Heart right ventricle (tissue), 16 donors: Measurements from ENCODE around the gene CASK. TPM values are rescaled to one million over a fixed set of nuclear protein-coding genes. Genes with fewer than 3 reads are reported as not detected.

Experiments
- ATAC-seq, 8 donors: fragments of 200-7000 bp; cut with Tn5 transposase; one replicate each; pipeline ENCODE4 v1.9.1; 2020; ENCODE audit warnings: mild to moderate bottlenecking in 8 of 8, moderate library complexity in 8 of 8, moderate number of reproducible peaks in 1 of 8
- DNase-seq, 2 donors: peaks; one replicate each; pipeline ENCODE4 v3.0.0-alpha.2; 2020
- H3K27ac ChIP-seq, 10 donors: fragments of 200-600 bp; sonication (generic) in 2 of 10; one replicate each; pipeline versions ENCODE4 v1.5.0 to v1.8.0; 2020 to 2022; ENCODE audit warnings: mild to moderate bottlenecking in 3 of 10
- H3K27me3 ChIP-seq, 7 donors: fragments of 200-600 bp; one replicate each; pipeline ENCODE4 v1.8.0; 2021 to 2022; ENCODE audit warnings: mild to moderate bottlenecking in 2 of 7
- H3K36me3 ChIP-seq, 9 donors: fragments of 200-600 bp; sonication (generic) in 1 of 9; one replicate each; pipeline versions ENCODE4 v1.5.0 to v1.8.0; 2020 to 2022; ENCODE audit warnings: mild to moderate bottlenecking in 2 of 9
- H3K4me1 ChIP-seq, 9 donors: fragments of 200-600 bp; sonication (generic) in 1 of 9; one replicate each; pipeline versions ENCODE4 v1.5.0 to v1.8.0; 2020 to 2022; ENCODE audit warnings: mild to moderate bottlenecking in 4 of 9
- H3K4me3 ChIP-seq, 10 donors: fragments of 200-600 bp; sonication (generic) in 2 of 10; one replicate each; pipeline versions ENCODE4 v1.5.0 to v1.8.0; 2020 to 2022; ENCODE audit warnings: mild to moderate bottlenecking in 7 of 10, moderate library complexity in 2 of 10
- H3K9me3 ChIP-seq, 11 donors: fragments of 200-600 bp in 10 of 11; sonication (generic) in 2 of 11; one replicate each; pipeline versions ENCODE4 v1.5.0 to v1.8.0; 2013 to 2022; ENCODE audit warnings: mild to moderate bottlenecking in 2 of 11, control low read depth in 1 of 11, moderate library complexity in 1 of 11
- WGBS, 2 donors: extraction: QIAGEN DNeasy Blood & Tissue Kit; methylation state at CpG; one replicate each; pipeline ENCODE4 v1.1.7; 2013; ENCODE audit warnings: inconsistent platforms in 1 of 2; 5-methylcytosine and 5-hydroxymethylcytosine counted together
- intact Hi-C, 10 donors: fragments of 100-400 bp; cut with DNase I; formaldehyde crosslinking; loops; one replicate each; pipeline versions ENCODE4 v1.11.1 to v1.14.2; 2022
- polyA plus RNA-seq, 2 donors: library from polyadenylated mRNA; stranded (reverse); fragments of 200-250 nt; gene quantifications; one replicate each; pipeline ENCODE4 v1.2.3, GENCODE V29; 2013
- total RNA-seq, 10 donors: library from RNA; stranded (reverse); fragmentation: NEBNext Ultra II Directional in 3 of 10; extraction: Animal tissue kit (Norgen Biotek cat#: 25700) in 3 of 10; gene quantifications; one replicate each; pipeline versions ENCODE4 v1.2.1 to v1.2.4, GENCODE V29; 2021 to 2023
- TF ChIP-seq, protein P1 (sequence below), 9 donors: fragments of 200-600 bp; sonication (generic) in 2 of 9; IDR thresholded peaks; one replicate each; pipeline versions ENCODE4 v1.5.0 to v1.8.0; 2021 to 2022; ENCODE audit warnings: antibody characterized with exemption in 9 of 9, mild to moderate bottlenecking in 5 of 9, moderate library complexity in 1 of 9
- donor health status: Arrhythmogenic right ventricular cardiomyopathy.
- donor health status: ischemic (EF 13 %, LVEDD 7.1; RV severe dilation, severe dysfunction).
- donor health status: healthy with polysubstance abuse.
- donor health status: DM: no; HTN: yes; CAD: no.
- donor health status: DM: no; HTN: no; CAD: no.
- donor health status: ischemic (EF 25% LVEDD 6.9; RV normal size, moderate dysfunction).
- donor health status: ischemic (EF 25% LVEDD 5.7; RV mildly dilated, moderate dysfunction).
- donor health status: healthy.
- donor health status: DM: yes; HTN: yes; CAD: no.
- donor health status: Ischemic cardiomyopathy.
- donor health status: ischemic (EF 35%, LVEDD 5.7; RV mildly dilated, moderate dysfunction).
- donor health status: nonischemic (EF 11% LVEDD 7.7; RV severe dilation, severe dysfunction).
- donor health status: DM: yes; HTN: yes; CAD: no.
- donor health status: PGD.
- donor health status: ischemic (EF 29% LVEDD 5.4; RV normal size, mild dysfunction).
- donor health status: nonischemic (EF 23%, LVEDD 6.1; RV moderate dilation, normal function).

CASK gene
- total and polyA plus RNA-seq, 12 donors: 2.2 to 20.7 (median 12.7) TPM

GRCh38 chrX:41703574-41704029, 219.8 kb downstream of the CASK start:
- intact Hi-C loops: no loop called here
- Histone ChIP-seq H3K27me3 (no peaks in the 10 kb centered on the region), H3K36me3 (no peaks in the 10 kb centered on the region), H3K4me3 (no peak overlapping the region), H3K27ac (no peak overlapping the region), H3K9me3 (no peaks in the 10 kb centered on the region), H3K4me1 (peaks cover 0 to 29% (median 0%) of the 10 kb centered on the region in 9 donors)
- DNase-seq: no peak
- ATAC-seq: no peak
- TF ChIP-seq, protein P1, sequence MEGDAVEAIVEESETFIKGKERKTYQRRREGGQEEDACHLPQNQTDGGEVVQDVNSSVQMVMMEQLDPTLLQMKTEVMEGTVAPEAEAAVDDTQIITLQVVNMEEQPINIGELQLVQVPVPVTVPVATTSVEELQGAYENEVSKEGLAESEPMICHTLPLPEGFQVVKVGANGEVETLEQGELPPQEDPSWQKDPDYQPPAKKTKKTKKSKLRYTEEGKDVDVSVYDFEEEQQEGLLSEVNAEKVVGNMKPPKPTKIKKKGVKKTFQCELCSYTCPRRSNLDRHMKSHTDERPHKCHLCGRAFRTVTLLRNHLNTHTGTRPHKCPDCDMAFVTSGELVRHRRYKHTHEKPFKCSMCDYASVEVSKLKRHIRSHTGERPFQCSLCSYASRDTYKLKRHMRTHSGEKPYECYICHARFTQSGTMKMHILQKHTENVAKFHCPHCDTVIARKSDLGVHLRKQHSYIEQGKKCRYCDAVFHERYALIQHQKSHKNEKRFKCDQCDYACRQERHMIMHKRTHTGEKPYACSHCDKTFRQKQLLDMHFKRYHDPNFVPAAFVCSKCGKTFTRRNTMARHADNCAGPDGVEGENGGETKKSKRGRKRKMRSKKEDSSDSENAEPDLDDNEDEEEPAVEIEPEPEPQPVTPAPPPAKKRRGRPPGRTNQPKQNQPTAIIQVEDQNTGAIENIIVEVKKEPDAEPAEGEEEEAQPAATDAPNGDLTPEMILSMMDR (IDR thresholded peaks at IDR 0.05): no peak

- Histone ChIP-seq H3K27ac (no peak overlapping the region), H3K4me3 (no peak overlapping the region), H3K4me1 (peaks cover 0 to 27% (median 5%) of the 10 kb centered on the region in 9 donors), H3K36me3 (peaks cover 0 to 6% (median 0%) of the 10 kb centered on the region in 9 donors), H3K27me3 (peaks cover 0 to 17% (median 0%) of the 10 kb centered on the region in 7 donors), H3K9me3 (no peaks in the 10 kb centered on the region)
- intact Hi-C loops: no loop called here
- TF ChIP-seq, protein P1 (IDR thresholded peaks at IDR 0.05): no peak
- no peak for ATAC-seq
- no peak for DNase-seq
- WGBS, 2 donors: 76 to 86% methylated on average over 7 of the region's 7 CpGs
Observed at GRCh38 chrX:41695426-41695825, 227.9 kb downstream of the CASK start.

DNA sequence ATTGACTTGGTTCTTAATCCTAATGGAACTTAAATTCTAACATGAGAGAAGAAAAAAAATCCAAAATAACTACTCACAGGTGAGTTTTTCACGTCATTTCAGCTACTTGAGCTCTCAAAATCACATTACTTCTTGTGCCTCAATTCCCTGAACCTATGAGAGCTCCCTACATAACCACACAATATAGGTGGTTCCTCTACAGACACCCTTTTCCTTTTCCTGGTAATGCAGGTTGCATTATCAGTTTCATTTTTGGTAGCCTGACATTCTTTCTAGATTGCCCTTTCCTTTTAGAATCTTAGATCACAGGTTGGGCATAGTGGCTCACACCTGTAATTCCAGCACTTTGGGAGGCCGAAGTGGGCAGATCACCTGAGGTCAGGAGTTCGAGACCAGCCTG, 230.3 kb downstream of the CASK start:
- no peaks in the 10 kb centered on the region for H3K9me3 ChIP-seq
- peak overlapping the region in 1 of 10 donors; percentile 19 for H3K27ac ChIP-seq
- no peak for DNase-seq

DNA sequence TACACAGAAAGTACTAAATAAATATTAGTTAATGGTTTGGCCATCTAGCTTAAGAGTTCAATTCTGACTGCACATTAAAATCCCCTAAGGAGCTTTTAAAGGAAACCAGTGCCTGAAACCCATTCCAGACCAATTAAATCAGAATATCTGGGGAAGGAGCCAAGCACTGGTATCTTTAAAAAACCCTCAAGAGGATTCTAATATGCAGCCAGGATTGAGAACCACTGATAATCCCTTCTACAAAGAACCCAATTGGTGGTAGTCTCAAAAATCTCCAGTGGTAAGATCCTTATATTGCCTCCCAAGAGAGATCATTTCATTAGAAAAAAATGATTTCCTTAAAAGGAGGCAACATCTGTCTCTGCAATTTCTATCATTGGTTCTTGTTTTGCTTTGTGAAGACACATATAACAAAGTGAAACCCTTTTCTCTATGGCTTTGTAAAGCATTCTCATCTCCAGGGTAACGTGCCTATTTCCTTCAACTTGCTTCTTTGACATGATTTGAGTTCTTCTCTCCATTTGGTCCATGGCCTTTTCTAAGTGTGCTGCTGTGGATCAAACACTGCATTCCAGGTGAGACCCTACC, 231.1 kb downstream of the CASK start:
- no peaks in the 10 kb centered on the region for H3K9me3 ChIP-seq
- peak in 7 of 8 donors; percentile 53 to 81 (median 67) for ATAC-seq
- peak overlapping the region in 2 of 10 donors; percentile 10 to 37 for H3K27ac ChIP-seq
- H3K36me3 ChIP-seq: peaks cover 0 to 6% (median 0%) of the 10 kb centered on the region in 9 donors
- WGBS, 2 donors: 54 to 62% methylated on average over 1 of the region's 1 CpG
- DNase-seq: peak in 1 of 2 donors; percentile 8
- H3K4me3 ChIP-seq: peak overlapping the region in 1 of 10 donors; percentile 14
- TF ChIP-seq, protein P1 (IDR thresholded peaks at IDR 0.05): no peak
- peaks cover 0 to 32% (median 5%) of the 10 kb centered on the region in 9 donors for H3K4me1 ChIP-seq
- peaks cover 0 to 19% (median 0%) of the 10 kb centered on the region in 7 donors for H3K27me3 ChIP-seq
- intact Hi-C loops: no loop called here

More for the DNA sequence above, 230.3 kb downstream of the CASK start:
- no peak overlapping the region for H3K4me3 ChIP-seq
- intact Hi-C loops: no loop called here
- TF ChIP-seq, protein P1 (IDR thresholded peaks at IDR 0.05): no peak
- peaks cover 0 to 32% (median 5%) of the 10 kb centered on the region in 9 donors for H3K4me1 ChIP-seq
- H3K36me3 ChIP-seq: peaks cover 0 to 6% (median 0%) of the 10 kb centered on the region in 9 donors
- WGBS, 2 donors: 85 to 97% methylated on average over 3 of the region's 3 CpGs
- ATAC-seq: no peak
- peaks cover 0 to 24% (median 0%) of the 10 kb centered on the region in 7 donors for H3K27me3 ChIP-seq
